NOMO-1 treated with dmso at 0.1 percent for 144 hours (cell line): ENCODE data around the gene CEP68.
"Not testable (repeated sequence)": the region's sequence is repeated elsewhere in the genome, so short reads cannot be mapped to it uniquely, and the experiment has no call there.

Experiments used
- DNase-seq: peaks from one replicate; lab custom pipeline; 2025; ENCODE audit not compliant: unreplicated experiment; lab: John Stamatoyannopoulos, UW

Gene CEP68

DNA sequence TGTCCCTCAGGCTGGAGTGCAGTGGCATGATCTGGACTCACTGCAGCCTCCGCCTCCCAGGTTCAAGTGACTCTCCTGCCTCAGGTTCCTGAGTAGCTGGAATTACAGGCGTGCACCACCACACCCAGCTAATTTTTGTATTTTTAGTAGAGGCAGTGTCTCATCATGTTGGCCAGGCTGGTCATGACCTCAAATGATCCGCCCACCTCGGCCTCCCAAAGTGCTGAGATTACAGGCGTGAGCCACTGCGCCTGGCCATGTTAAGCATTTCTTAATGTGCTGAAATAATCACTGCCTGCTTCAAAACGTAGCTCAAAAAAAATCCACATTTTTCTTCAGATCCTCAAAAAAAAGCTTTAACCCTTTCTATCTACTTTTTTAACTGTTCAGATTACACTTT is 69.2 kb downstream of the CEP68 start:
- not testable (repeated sequence) for DNase-seq

DNA sequence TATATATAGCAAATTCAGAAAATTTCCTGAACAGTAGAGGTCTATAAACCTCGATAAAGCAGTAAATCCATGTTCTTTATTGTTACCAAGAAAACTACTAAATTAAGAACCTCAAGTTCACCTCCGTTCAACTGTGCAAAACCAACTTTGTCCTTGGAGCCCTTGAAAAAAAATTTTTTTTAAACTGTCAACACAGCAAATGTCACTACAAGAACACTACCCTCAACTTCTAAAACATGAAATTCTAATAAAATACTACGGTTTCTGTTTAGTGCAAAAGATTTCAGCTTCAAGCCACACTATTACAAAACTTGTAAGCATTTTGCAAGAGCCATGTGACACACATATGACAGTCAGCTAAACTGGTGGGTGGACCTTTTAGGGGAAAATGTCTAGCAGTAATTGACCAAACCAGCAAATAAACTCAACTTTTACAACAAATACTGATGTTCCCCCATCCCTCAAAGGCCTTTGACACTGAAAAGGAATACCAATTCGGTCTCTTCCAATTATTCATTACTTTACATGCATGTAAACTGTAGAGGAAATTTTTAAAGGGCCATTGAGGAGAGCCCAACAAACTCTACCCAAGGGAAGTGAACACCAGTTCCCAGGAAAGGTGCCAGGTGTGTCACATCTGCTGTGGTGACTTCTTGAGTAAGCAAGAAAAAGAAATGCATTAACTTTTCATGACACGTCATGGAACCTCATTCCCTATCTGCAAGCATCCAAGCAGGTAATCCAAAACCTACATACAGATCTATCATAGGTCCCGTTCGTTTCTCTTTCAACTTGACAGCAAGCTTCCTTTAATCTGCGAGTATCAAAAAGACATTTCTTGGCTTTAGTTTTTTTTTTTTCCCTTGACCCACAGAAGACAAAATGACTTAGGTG is 72.3 kb downstream of the CEP68 start:
- peak; percentile 79 for DNase-seq

DNA sequence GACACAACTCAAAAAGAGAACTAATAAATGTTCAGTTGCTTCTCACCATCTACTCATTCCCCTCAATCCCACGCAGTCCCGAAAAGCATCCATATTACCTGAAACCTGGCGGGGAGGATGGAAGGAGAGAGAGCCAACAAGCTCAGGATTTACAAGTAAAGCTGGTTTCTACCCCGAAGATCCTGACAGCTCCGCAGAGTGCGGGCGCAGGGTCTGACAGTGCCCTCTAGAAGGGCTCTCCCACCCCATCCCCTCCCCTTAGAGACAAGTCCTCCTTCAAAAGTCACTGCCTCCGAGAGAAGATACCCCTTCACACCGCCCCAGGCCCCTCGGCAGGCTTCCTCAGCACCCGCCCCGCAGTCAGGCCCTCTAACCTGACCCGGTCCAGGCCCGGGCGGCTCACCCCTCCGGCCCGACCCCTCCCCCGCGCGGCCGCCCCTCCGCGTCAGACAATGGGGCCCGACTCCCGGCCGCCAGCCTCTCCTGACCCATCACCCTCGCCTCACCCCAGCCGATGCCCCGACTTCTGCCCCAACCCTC is 73.1 kb downstream of the CEP68 start:
- peak; percentile 9 for DNase-seq

GRCh38 chr2:65129826-65130663 is 73.8 kb downstream of the CEP68 start, which contains the start of gene RAB1A:
RAB1A (minus strand) TSS chr2:65130106; CDS start chr2:65129915, 191 bp downstream.
- peak; percentile 99 for DNase-seq

GRCh38 chr2:65130664-65131175 is 74.5 kb downstream of the CEP68 start:
- DNase-seq, result peak; percentile 66

DNA sequence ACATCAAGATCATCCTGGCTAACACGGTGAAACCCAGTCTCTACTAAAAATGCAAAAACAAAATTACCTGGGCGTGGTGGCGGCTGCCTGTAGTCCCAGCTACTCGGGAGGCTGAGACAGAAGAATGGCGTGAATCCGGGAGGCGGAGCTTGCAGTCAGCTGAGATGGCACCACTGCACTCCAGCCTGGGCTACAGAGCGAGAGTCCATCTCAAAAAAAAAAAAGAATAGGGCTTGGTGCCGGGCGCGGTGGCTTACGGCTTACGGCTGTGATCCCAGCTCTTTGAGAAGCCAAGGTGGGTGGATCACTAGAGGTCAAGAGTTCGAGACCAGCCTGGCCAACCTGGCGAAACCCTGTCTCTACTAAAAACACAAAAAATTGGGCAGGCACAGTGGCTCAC is 76.7 kb downstream of the CEP68 start:
- not testable (repeated sequence) for DNase-seq

DNA sequence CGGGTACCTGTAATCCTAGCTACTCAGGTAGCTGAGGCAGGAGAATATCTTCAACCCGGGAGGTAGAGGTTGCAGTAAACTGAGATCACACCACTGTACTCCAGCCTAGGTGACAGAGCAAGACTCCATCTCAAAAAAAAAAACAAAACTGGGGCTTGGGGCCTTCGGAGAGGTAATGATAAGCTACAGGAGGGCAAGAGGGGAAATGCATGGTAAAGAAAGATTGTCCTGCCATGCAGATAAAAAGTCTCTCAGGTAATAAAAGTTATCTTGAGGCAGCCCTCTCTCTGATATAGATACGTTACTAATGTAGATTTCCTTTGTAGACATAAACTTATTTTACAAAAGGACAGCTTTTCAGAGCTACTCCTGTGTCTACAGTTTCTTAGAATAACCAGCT is 77.4 kb downstream of the CEP68 start:
- no peak for DNase-seq

DNA sequence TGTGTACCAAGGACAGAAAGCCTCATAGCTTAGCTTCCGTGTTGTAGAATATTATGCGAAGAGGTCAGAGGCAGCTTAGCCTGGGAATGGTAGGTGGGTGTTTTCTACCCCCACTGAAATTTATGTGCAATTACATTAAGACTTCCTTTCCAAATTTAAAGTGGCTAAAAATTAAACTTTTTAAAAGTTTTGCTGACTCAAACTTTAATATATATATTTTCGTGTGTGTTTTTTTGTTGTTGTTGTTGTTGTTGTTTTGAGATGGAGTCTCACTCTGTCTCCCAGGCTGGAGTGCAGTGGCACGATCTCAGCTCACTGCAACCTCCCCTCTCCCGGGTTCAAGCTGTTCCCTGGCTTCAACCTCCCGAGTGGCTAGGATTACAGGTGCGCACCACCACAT is 77.9 kb downstream of the CEP68 start:
- DNase-seq, result no peak

DNA sequence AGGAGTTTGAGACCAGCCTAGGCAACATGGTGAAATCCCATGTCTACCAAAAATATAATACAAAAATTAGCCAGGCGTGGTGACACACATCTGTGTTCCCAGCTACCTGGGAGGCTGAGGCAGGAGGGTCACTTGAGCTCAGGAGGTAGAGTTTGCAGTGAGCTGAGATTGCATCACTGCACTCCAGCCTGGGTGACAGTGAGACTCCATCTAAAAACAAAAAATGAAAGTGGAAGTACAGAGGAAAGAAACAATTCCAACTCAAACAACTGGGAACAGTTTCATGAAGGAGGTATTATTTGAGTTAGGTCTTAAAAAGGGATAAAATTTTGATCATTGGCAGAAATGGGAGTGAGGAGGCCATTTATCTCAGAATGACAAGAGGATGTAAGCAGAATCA is 80.0 kb downstream of the CEP68 start:
- DNase-seq, result no peak
